ENCODE results near the gene WWOX.
"Not testable (repeated sequence)": the region's sequence is repeated elsewhere in the genome, so short reads cannot be mapped to it uniquely, and the experiment has no call there.

WWOX gene

GRCh38 chr16:79247386-79247785 lies 1147.9 kb downstream of the WWOX start:
- Histone ChIP-seq H3K27ac (no peak overlapping the region), H3K4me3 (no peak overlapping the region), H3K9me3 (ENCODE audit: low read depth, low read length) (no peaks in the 10 kb centered on the region), H3K9ac (ENCODE audit: insufficient read length) (no peak overlapping the region), H3K36me3 (ENCODE audit: insufficient read depth, low read length) (no peaks in the 10 kb centered on the region)
- TF ChIP-seq FOXP2 (optimal IDR thresholded peaks at IDR 0.05; ENCODE audit: control extremely low read depth, extremely low read length, insufficient read depth) (no peak), POLR2AphosphoS5 (IDR thresholded peaks at IDR 0.05; ENCODE audit: borderline replicate concordance, low read depth, low read length) (no peak), EZH2 (IDR thresholded peaks at IDR 0.05) (no peak)
- no peak for DNase-seq (ENCODE audit: low read depth, low spot score)

- no peak for DNase-seq (ENCODE audit: low read depth, low spot score)
- TF ChIP-seq POLR2AphosphoS5 (IDR thresholded peaks at IDR 0.05; ENCODE audit: borderline replicate concordance, low read depth, low read length): no peak
- TF ChIP-seq EZH2 (IDR thresholded peaks at IDR 0.05): no peak
- TF ChIP-seq FOXP2 (optimal IDR thresholded peaks at IDR 0.05; ENCODE audit: control extremely low read depth, extremely low read length, insufficient read depth): no peak
- no peaks in the 10 kb centered on the region for H3K9me3 ChIP-seq (ENCODE audit: low read depth, low read length)
Measured at GRCh38 chr16:79248351-79248750, 1148.9 kb downstream of the WWOX start.

GRCh38 chr16:79250502-79251098 lies 1151.1 kb downstream of the WWOX start:
- H3K4me3 ChIP-seq: no peak overlapping the region
- no peak for TF ChIP-seq POLR2AphosphoS5 (IDR thresholded peaks at IDR 0.05; ENCODE audit: borderline replicate concordance, low read depth, low read length)
- no peak for TF ChIP-seq FOXP2 (optimal IDR thresholded peaks at IDR 0.05; ENCODE audit: control extremely low read depth, extremely low read length, insufficient read depth)
- TF ChIP-seq EZH2 (IDR thresholded peaks at IDR 0.05): no peak

More at GRCh38 chr16:79248351-79248750, 1148.9 kb downstream of the WWOX start:
- no peak overlapping the region for H3K9ac ChIP-seq (ENCODE audit: insufficient read length)
- H3K4me3 ChIP-seq: no peak overlapping the region
- no peaks in the 10 kb centered on the region for H3K36me3 ChIP-seq (ENCODE audit: insufficient read depth, low read length)
- H3K27ac ChIP-seq: no peak overlapping the region

GRCh38 chr16:79253100-79253631 lies 1153.7 kb downstream of the WWOX start:
- TF ChIP-seq EZH2 (IDR thresholded peaks at IDR 0.05) (no peak), POLR2AphosphoS5 (IDR thresholded peaks at IDR 0.05; ENCODE audit: borderline replicate concordance, low read depth, low read length) (no peak), FOXP2 (optimal IDR thresholded peaks at IDR 0.05; ENCODE audit: control extremely low read depth, extremely low read length, insufficient read depth) (no peak)
- DNase-seq (ENCODE audit: low read depth, low spot score): no peak
- Histone ChIP-seq H3K9me3 (ENCODE audit: low read depth, low read length) (no peaks in the 10 kb centered on the region), H3K9ac (ENCODE audit: insufficient read length) (no peak overlapping the region), H3K4me3 (no peak overlapping the region), H3K36me3 (ENCODE audit: insufficient read depth, low read length) (no peaks in the 10 kb centered on the region), H3K27ac (no peak overlapping the region)

More at GRCh38 chr16:79250502-79251098, 1151.1 kb downstream of the WWOX start:
- H3K9me3 ChIP-seq (ENCODE audit: low read depth, low read length): no peaks in the 10 kb centered on the region
- DNase-seq (ENCODE audit: low read depth, low spot score): no peak
- H3K27ac ChIP-seq: no peak overlapping the region
- no peaks in the 10 kb centered on the region for H3K36me3 ChIP-seq (ENCODE audit: insufficient read depth, low read length)
- no peak overlapping the region for H3K9ac ChIP-seq (ENCODE audit: insufficient read length)

GRCh38 chr16:79257953-79258490 lies 1158.6 kb downstream of the WWOX start:
- H3K9ac ChIP-seq (ENCODE audit: insufficient read length): no peak overlapping the region
- no peak for TF ChIP-seq FOXP2 (optimal IDR thresholded peaks at IDR 0.05; ENCODE audit: control extremely low read depth, extremely low read length, insufficient read depth)
- no peak overlapping the region for H3K27ac ChIP-seq
- no peak overlapping the region for H3K4me3 ChIP-seq
- H3K36me3 ChIP-seq (ENCODE audit: insufficient read depth, low read length): no peaks in the 10 kb centered on the region
- no peaks in the 10 kb centered on the region for H3K9me3 ChIP-seq (ENCODE audit: low read depth, low read length)
- no peak for DNase-seq (ENCODE audit: low read depth, low spot score)

GRCh38 chr16:79260890-79261289 lies 1161.4 kb downstream of the WWOX start:
- not testable (repeated sequence) for H3K9ac ChIP-seq (ENCODE audit: insufficient read length); H3K9me3 ChIP-seq (ENCODE audit: low read depth, low read length); DNase-seq (ENCODE audit: low read depth, low spot score); H3K4me3 ChIP-seq; H3K27ac ChIP-seq; H3K36me3 ChIP-seq (ENCODE audit: insufficient read depth, low read length)

- H3K9ac ChIP-seq (ENCODE audit: insufficient read length): no peak overlapping the region
- no peak overlapping the region for H3K4me3 ChIP-seq
- DNase-seq (ENCODE audit: low read depth, low spot score): no peak
- no peaks in the 10 kb centered on the region for H3K36me3 ChIP-seq (ENCODE audit: insufficient read depth, low read length)
- H3K27ac ChIP-seq: no peak overlapping the region
- no peak for TF ChIP-seq EZH2 (IDR thresholded peaks at IDR 0.05)
- TF ChIP-seq FOXP2 (optimal IDR thresholded peaks at IDR 0.05; ENCODE audit: control extremely low read depth, extremely low read length, insufficient read depth): no peak
- no peak for TF ChIP-seq POLR2AphosphoS5 (IDR thresholded peaks at IDR 0.05; ENCODE audit: borderline replicate concordance, low read depth, low read length)
- no peaks in the 10 kb centered on the region for H3K9me3 ChIP-seq (ENCODE audit: low read depth, low read length)
Measured at GRCh38 chr16:79261481-79261940, 1162.1 kb downstream of the WWOX start.

- no peak for TF ChIP-seq POLR2AphosphoS5 (IDR thresholded peaks at IDR 0.05; ENCODE audit: borderline replicate concordance, low read depth, low read length)
- no peak for TF ChIP-seq FOXP2 (optimal IDR thresholded peaks at IDR 0.05; ENCODE audit: control extremely low read depth, extremely low read length, insufficient read depth)
- TF ChIP-seq EZH2 (IDR thresholded peaks at IDR 0.05): no peak
- Histone ChIP-seq H3K27ac (no peak overlapping the region), H3K9me3 (ENCODE audit: low read depth, low read length) (no peaks in the 10 kb centered on the region), H3K4me3 (no peak overlapping the region), H3K36me3 (ENCODE audit: insufficient read depth, low read length) (no peaks in the 10 kb centered on the region), H3K9ac (ENCODE audit: insufficient read length) (no peak overlapping the region)
- DNase-seq (ENCODE audit: low read depth, low spot score): no peak
Measured at GRCh38 chr16:79261944-79262552, 1162.6 kb downstream of the WWOX start.

All from SK-N-MC (cell line).